GM19238 (cell line): Measurements from ENCODE around the gene TBC1D21.
"Not testable (repeated sequence)": the region's sequence is repeated elsewhere in the genome, so short reads cannot be mapped to it uniquely, and the experiment has no call there.

Source experiments
- DNase-seq: peaks from one replicate; pipeline ENCODE4 v3.0.0; 2011; ENCODE audit warnings: low spot score; ENCODE audit not compliant: insufficient read length

TBC1D21 gene

DNA sequence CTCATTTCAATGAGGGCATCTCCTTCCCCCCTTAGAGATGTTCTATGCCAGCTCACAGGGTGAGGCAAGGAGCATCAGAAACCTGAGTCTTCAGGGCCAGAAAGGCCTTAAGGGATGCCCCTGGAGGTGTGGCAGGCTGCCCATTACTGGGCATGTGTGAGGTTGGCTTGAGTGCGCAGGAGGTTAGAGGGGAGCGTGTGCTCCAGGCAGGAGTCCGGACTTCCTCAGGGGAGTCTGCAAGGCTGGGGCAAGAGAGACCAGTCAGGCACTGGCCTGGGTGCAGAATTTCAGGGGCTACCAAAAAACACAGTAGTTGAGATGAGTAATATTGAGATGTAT lies 54.8 kb downstream of the TBC1D21 start:
- DNase-seq = no peak

DNA sequence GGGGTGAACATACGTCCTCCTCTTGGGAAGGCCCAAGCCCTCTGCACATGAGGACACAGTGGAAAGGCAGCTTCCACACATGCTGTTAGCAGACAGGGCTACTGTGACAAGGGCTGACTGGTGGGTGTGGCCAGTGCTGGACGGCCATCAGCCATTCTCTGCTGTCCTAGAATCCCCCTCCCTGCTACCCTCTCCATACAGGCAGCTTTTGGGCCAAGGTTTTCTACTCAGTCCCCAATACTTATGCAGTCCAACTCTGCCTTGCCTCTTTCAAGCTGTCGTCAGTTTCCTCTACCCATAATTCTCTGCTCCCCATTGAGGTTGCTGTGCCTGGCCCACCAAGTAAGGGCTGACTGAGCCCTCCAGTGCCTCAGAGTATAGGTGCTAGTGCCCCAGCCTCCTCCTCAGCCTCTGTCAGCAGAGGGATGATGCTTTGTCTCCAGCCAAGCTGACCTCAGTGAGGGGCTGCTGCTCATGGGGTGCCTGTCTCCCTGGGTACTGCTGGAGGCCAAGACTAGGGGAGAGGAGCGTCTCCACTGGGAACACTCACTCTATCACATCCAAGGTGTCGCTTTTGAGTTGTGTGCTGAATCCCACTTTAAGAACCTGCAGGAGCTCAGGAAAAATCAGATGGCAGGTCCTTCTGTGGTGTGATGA lies 55.7 kb downstream of the TBC1D21 start:
- DNase-seq = no peak

DNA sequence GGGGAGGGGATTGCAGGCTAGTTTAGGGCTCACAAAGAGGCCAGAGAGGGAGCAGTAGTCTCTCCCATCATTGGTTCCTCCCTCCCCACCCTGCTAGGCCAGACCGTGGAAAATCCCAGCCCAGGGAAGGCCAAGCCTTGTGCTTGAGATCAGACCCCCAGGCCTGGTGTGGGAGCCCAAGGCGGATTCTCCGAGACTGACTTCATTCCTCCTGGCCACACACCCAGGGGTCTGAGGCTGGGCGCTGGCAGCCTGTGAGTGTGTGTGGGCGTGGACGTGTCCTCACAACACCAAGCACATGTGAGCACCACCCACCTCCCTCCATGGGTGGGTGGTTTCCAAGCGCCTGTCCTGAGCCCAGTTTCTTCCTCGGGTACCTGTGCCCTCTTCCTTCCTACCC lies 57.0 kb downstream of the TBC1D21 start:
- no peak for DNase-seq

DNA sequence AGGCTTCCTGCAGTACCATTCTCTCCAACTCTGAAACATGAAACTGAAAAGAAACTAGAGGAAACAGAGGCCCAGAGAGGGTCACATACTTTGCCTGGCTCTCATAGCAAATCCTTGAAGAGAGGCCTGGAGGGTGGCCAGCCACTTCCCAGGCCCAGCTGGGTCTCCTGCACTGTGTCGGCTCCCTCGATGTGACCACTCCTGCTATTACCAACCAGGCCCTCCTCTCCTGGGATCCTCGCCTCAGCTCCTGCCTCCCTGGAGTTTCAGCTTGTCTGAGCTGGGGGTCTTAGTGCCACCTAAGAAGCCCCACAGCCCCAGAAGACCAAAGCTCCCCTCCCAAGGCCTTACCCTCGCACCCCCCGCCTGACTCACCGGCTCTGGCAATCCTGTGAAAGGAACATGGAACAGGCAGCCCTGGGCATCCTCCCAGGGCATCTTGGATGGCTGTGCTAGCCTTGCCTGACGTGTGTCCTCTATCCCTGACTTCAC lies 57.5 kb downstream of the TBC1D21 start:
- no peak for DNase-seq

DNA sequence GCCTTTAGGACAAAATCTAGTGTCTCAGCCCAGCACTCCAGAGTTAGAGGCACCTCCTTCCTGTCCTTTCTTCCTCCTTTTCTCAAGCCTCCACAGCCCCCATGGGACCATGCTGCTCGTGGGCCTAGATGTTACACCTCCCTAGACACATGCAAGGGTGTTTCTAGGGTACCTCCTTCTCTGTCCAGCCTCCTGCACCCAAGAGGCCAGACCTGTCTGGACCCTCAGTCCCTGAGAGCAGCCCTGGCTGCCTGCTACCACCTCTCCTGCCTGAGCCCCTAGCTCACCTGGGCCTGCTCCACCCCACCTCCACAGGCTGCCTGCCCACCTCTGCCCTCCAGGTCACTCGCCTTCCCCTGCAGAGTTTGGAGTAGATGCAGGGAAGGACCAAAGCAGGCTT lies 58.1 kb downstream of the TBC1D21 start:
- no peak for DNase-seq

DNA sequence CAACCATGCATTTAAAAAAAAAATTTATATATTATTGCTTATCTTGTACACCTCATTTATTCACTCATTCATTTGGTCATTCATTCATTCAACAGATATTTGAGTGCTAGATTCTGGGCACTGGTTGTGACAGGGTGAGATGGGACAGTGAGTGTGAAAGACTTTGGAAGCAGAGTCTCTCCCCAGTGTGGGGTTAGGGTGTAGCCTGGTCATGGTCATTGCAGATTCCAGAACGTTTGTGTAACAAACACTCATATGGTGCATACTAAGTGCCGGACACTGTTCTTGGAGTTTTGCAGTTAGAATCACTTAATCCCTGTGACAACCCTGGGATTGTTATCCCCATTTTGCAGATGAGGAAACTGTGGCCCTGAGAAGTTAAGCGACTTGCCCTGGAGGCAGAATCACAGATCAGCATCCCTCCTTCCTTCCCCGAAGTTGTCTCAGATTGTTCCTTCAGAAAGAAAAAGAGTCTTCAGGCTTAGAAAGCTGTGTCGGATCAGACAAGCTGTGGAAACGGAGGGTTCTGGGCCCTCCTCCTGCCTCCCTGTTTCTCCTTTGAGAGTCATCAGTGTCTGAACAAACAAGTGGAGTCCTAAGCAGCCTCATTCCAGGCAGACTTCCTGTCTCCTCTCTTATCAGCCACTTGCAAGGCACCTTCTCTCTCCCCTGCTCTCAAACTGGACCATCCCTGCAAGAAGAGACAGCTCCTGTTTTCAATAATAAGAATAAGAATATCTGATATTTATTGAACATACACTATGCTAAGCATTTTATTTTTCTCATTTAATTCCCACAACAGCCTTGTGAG lies 59.2 kb downstream of the TBC1D21 start:
- DNase-seq = no peak

DNA sequence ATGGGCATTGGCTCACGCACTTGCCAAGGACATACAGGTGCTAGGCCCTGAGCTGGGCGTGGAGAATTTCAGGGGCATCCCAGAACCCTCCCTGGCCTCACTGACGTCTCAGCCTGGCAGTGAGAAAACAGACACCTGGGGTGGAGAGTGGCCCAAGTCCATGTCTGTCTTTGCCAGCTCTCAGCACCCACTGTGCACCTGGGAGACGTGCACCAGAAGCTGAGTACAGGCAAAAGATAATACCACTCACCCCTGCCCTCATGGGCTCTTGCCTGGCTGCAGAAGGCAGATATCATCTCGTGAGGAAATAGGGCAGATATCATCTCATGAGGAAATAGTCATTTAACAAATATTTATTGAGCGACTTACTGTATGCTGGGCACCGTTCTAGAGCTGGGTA lies 60.9 kb downstream of the TBC1D21 start:
- no peak for DNase-seq

DNA sequence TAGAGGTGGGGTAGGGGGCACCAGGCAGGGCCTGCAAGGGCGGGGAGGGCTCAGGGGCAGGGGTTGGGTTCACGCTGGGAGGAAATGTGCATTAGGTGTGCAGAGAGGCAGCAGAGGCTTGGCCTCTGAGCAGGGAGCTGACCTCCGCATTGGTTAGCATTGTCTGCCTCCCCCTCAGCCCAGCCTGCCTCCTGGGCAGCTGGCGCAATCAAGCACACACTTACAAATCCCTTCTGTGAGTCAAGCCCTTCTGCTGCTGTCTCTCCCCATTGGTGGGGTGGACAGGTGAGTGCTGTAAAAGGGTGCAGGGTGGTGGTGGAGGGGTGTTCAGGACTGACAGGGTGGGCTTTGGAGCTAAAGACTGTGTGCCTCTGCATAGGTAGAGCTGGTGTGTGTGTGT lies 62.2 kb downstream of the TBC1D21 start:
- DNase-seq = no peak

DNA sequence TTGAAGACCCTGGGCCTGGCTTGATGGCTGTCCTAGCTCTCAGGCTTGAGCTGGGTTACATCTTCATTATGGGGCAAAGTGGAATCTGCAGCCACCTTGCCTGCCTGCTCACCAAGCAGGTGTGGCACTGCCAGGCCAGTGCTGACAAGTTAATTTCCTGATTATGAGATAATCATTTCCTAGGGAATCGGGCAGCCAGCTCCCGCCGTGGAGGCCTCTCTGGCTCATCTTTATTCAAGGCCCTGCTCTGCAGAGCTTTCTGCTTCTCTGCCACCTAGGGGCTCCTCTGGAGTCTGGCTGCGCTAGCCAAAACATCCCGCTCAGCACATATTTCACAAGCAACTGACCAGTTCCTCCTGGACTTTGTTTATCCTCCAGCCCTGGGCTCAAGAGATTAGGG lies 62.8 kb downstream of the TBC1D21 start:
- DNase-seq = no peak

DNA sequence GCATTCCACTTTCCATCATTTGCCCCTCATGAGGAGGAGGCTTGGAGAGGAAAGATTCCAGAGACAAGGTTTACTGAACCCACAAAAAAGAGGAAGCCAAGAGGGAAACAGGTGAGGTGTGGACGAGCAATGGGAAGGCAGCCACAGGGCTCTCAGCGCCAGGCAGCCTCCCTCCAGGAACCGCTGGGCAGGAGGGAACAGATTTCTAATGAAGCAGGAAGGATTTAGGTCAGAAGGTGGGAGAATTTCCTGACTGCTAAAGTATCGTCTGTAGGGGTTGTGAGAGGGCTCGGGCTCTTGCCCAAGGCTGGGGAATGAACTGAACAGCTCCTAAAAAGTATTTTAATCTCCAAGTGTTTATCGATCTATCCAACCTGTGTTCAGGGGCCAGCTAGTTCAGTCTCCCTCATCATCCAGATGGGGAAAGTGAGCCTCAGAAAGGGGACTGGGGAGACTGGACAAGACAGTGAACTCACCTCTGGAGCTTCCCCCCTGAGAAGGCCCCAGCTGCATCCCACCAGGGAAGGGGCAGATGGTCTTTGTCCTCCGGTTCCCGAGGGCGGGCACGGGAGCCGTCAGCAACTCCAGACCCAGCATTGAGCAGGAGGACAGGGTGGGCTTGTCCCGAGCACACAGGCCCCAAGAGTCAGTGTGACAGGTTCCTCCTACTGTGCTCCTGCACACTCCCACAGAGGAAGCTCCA lies 63.4 kb downstream of the TBC1D21 start:
- DNase-seq = no peak

DNA sequence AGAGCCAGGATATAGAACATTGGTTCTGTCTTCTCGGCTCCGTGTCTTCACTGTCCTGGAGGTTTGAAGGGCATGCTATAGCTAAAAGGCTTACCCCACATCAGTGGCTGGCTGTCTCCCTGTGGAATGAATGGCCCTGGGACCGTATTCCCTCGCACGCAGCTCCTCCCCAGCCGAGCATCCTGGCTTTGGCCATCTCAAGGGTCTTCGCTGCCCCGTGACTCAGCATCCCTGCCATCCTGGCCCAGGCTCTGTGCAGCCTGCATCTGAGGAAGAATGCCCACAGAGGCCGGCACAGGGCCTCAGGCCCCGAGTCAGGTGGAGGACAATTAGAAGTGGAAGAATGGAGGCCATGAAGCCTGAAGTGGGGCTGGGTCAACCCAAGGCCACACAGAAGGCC lies 63.9 kb downstream of the TBC1D21 start:
- DNase-seq = no peak

DNA sequence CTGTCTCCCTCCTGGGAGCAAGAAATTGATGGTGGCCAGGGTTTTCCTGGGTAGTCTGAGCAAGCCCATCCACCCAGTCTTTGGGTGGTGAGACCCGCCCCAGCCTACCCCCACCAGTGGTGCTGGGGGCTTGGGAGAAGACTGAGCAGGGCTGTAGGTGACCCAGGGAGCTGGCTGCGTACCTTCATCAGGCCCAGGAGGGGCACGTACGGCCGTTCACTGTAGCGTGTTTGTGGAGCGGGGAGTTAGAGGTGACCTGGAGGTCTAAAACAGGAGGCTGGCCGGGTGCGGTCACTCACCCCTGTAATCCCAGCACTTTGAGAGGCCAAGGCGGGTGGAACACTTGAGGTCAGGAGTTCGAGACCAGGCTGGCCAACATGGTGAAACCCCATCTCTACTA lies 64.4 kb downstream of the TBC1D21 start:
- no peak for DNase-seq

DNA sequence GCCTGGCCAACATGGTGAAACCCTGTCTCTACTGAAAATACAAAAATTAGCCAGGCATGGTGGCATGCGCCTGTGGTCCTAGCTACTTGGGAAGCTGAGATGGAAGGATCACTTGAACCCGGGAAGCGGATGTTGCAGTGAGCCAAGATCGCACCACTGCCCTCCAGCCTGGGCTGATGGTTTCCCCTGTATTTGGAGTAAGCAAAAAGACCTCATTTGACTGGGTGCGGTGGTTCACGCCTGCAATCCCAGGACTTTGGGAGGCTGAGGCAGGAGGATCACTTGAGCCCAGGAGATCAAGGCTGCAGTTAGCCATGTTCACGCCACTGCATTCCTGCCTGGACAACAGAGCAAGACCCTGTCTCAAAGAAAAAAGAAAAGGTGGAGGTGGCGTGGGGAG lies 65.2 kb downstream of the TBC1D21 start:
- DNase-seq = not testable (repeated sequence)
